GM18861 (cell line): ENCODE results near the gene POPDC2.

Source experiments
- ATAC-seq: cut with Tn5 transposase; IDR thresholded peaks from one replicate; pipeline ENCODE4 v1.9.1; 2021; ENCODE audit not compliant: unreplicated experiment

POPDC2 gene

GRCh38 chr3:119641416-119641815 lies 19.0 kb downstream of the POPDC2 start:
- no peak for ATAC-seq

GRCh38 chr3:119639494-119640350 lies 20.7 kb downstream of the POPDC2 start:
- ATAC-seq: no peak

GRCh38 chr3:119637679-119638477 lies 22.5 kb downstream of the POPDC2 start:
- ATAC-seq: peak; percentile 31

- no peak for ATAC-seq
These were observed 23.3 kb downstream of the POPDC2 start for GRCh38 chr3:119636891-119637611.

- ATAC-seq: no peak
These were observed 24.1 kb downstream of the POPDC2 start for GRCh38 chr3:119636249-119636648.

- ATAC-seq: no peak
These were observed 24.7 kb downstream of the POPDC2 start for GRCh38 chr3:119635719-119636118.

GRCh38 chr3:119632829-119633228 lies 27.6 kb downstream of the POPDC2 start:
- no peak for ATAC-seq

GRCh38 chr3:119632216-119632615 lies 28.2 kb downstream of the POPDC2 start:
- no peak for ATAC-seq

- no peak for ATAC-seq
These were observed 28.9 kb downstream of the POPDC2 start for GRCh38 chr3:119631516-119631915.

- ATAC-seq: no peak
These were observed 29.5 kb downstream of the POPDC2 start for GRCh38 chr3:119630880-119631329.

- ATAC-seq: no peak
These were observed 30.1 kb downstream of the POPDC2 start for GRCh38 chr3:119630128-119630879.

- peak; percentile 25 for ATAC-seq
These were observed 31.5 kb downstream of the POPDC2 start for GRCh38 chr3:119628816-119629445.

- ATAC-seq: peak; percentile 50
These were observed 32.0 kb downstream of the POPDC2 start for GRCh38 chr3:119628390-119628789.

- ATAC-seq: no peak
These were observed 32.9 kb downstream of the POPDC2 start for GRCh38 chr3:119627461-119627860.

- ATAC-seq: no peak
These were observed 34.2 kb downstream of the POPDC2 start for GRCh38 chr3:119626196-119626595.

- no peak for ATAC-seq
These were observed 34.8 kb downstream of the POPDC2 start for GRCh38 chr3:119625451-119626153.

- no peak for ATAC-seq
These were observed 36.2 kb downstream of the POPDC2 start for GRCh38 chr3:119624002-119624720.

GRCh38 chr3:119620899-119621298 lies 39.5 kb downstream of the POPDC2 start:
- ATAC-seq: no peak

GRCh38 chr3:119619094-119619493 lies 41.3 kb downstream of the POPDC2 start:
- ATAC-seq: no peak
